SU-DHL-6 (cell line): ENCODE data around the gene EIF3D.

Experiments
- H2AFZ ChIP-seq: fragments of 200-600 bp; sonication (generic); 2 replicates; pipeline ENCODE4 v1.6.1; 2014; ENCODE audit warnings: low read depth, mild to moderate bottlenecking, moderate library complexity, mixed read lengths, antibody characterized with exemption, low read length; ENCODE audit not compliant: severe bottlenecking
- H3F3A ChIP-seq: fragments of 200-600 bp; shearing (Covaris generic); 2 replicates; pipeline ENCODE4 v1.6.0; 2016; ENCODE audit warnings: antibody characterized with exemption, mild to moderate bottlenecking; ENCODE audit not compliant: insufficient read depth
- H3K27ac ChIP-seq: fragments of 200-600 bp; sonication (generic); 2 replicates; pipeline ENCODE4 v1.5.1; 2016; ENCODE audit warnings: low read depth, mild to moderate bottlenecking, low read length, moderate library complexity, mixed read lengths
- H3K27me3 ChIP-seq: fragments of 200-600 bp; sonication (generic), shearing (Covaris generic); 2 replicates; pipeline ENCODE4 v1.6.0; 2014; ENCODE audit warnings: mild to moderate bottlenecking, low read length
- H3K36me3 ChIP-seq: fragments of 200-600 bp; sonication (generic); 2 replicates; pipeline ENCODE4 v1.6.1; 2014; ENCODE audit warnings: mild to moderate bottlenecking, low read length, mixed read lengths
- H3K4me2 ChIP-seq: fragments of 300-600, 200-600 bp; shearing (Covaris generic), sonication (generic); 2 replicates; pipeline ENCODE4 v1.6.0; 2014; ENCODE audit warnings: low read length, low read depth, mild to moderate bottlenecking; ENCODE audit not compliant: poor library complexity, severe bottlenecking
- H3K4me3 ChIP-seq: fragments of 200-600 bp; sonication (generic); 2 replicates; pipeline ENCODE4 v1.5.1; 2014; ENCODE audit warnings: antibody characterized with exemption, low read length, mild to moderate bottlenecking, mixed read lengths; ENCODE audit not compliant: insufficient read depth, poor library complexity, severe bottlenecking
- H3K79me2 ChIP-seq: fragments of 200-600 bp; sonication (generic); 2 replicates; pipeline ENCODE4 v1.6.1; 2014; ENCODE audit warnings: mild to moderate bottlenecking, low read length, moderate library complexity; ENCODE audit not compliant: insufficient read depth
- H3K9ac ChIP-seq: fragments of 200-600 bp; sonication (generic); 2 replicates; pipeline ENCODE4 v1.7.0; 2014; ENCODE audit warnings: mild to moderate bottlenecking, low read length
- H3K9me2 ChIP-seq: fragments of 200-600 bp; sonication (generic); replicated peaks from 2 replicates; pipeline ENCODE4 v1.6.1; 2014; ENCODE audit warnings: low read length; ENCODE audit not compliant: insufficient read depth
- H3K9me3 ChIP-seq: fragments of 200-600 bp; sonication (generic); 2 replicates; pipeline ENCODE4 v1.6.1; 2014; ENCODE audit warnings: low read length, mixed read lengths; ENCODE audit not compliant: insufficient read depth
- H4K20me1 ChIP-seq: fragments of 200-600 bp; sonication (generic); 2 replicates; pipeline ENCODE4 v1.6.1; 2014; ENCODE audit warnings: low read depth, mild to moderate bottlenecking, antibody characterized with exemption, low read length, moderate library complexity, mixed read lengths
- CTCF ChIP-seq: fragments of 200-600 bp; sonication (generic); IDR thresholded peaks from one replicate; pipeline ENCODE4 v1.5.1; 2017; ENCODE audit warnings: antibody characterized with exemption, mild to moderate bottlenecking, low read length, moderate library complexity; ENCODE audit not compliant: insufficient read depth, poor library complexity, severe bottlenecking
- EZH2phosphoT487 ChIP-seq: fragments of 200-600 bp; sonication (generic), shearing (Covaris generic); conservative IDR thresholded peaks from 2 replicates; pipeline ENCODE4 v1.6.1; 2018; ENCODE audit warnings: mild to moderate bottlenecking, antibody characterized with exemption, low read length, moderate library complexity, mixed read lengths

The EIF3D gene

GRCh38 chr22:36512333-36512732, 16.6 kb downstream of the EIF3D start:
- H3K9me2 ChIP-seq: no peaks in the 10 kb centered on the region
- no peaks in the 10 kb centered on the region for H4K20me1 ChIP-seq
- TF ChIP-seq EZH2phosphoT487 (no peak), CTCF (no peak)
- no peak overlapping the region for H3K4me3 ChIP-seq
- peaks cover 25% of the 10 kb centered on the region for H3K36me3 ChIP-seq
- H3F3A ChIP-seq: peaks cover 19% of the 10 kb centered on the region
- no peak overlapping the region for H3K27ac ChIP-seq
- H3K79me2 ChIP-seq: no peaks in the 10 kb centered on the region
- no peak overlapping the region for H3K9ac ChIP-seq
- H2AFZ ChIP-seq: no peak overlapping the region
- H3K4me2 ChIP-seq: no peak overlapping the region
- H3K9me3 ChIP-seq: no peaks in the 10 kb centered on the region
- H3K27me3 ChIP-seq: no peaks in the 10 kb centered on the region

GRCh38 chr22:36510966-36511881, 17.7 kb downstream of the EIF3D start:
- no peaks in the 10 kb centered on the region for H3K27me3 ChIP-seq
- H3K9me3 ChIP-seq: no peaks in the 10 kb centered on the region
- H2AFZ ChIP-seq: no peak overlapping the region
- no peaks in the 10 kb centered on the region for H4K20me1 ChIP-seq
- H3K9ac ChIP-seq: no peak overlapping the region
- peaks cover 1% of the 10 kb centered on the region; the same call in 1 of the 2 replicates for H3K79me2 ChIP-seq
- TF ChIP-seq EZH2phosphoT487 (no peak), CTCF (peak; percentile 40)
- H3K4me2 ChIP-seq: no peak overlapping the region
- peaks cover 20% of the 10 kb centered on the region for H3K36me3 ChIP-seq
- peaks cover 19% of the 10 kb centered on the region for H3F3A ChIP-seq
- no peaks in the 10 kb centered on the region for H3K9me2 ChIP-seq
- no peak overlapping the region for H3K4me3 ChIP-seq
- H3K27ac ChIP-seq: no peak overlapping the region

- Histone ChIP-seq H4K20me1 (no peaks in the 10 kb centered on the region), H3K4me2 (no peak overlapping the region), H3K27ac (no peak overlapping the region), H3K4me3 (no peak overlapping the region), H3K9me3 (no peaks in the 10 kb centered on the region), H3K27me3 (no peaks in the 10 kb centered on the region), H3K79me2 (peaks cover 6% of the 10 kb centered on the region; the same call in 1 of the 2 replicates), H3K9ac (no peak overlapping the region), H3K36me3 (peaks cover 16% of the 10 kb centered on the region), H2AFZ (no peak overlapping the region), H3K9me2 (no peaks in the 10 kb centered on the region), H3F3A (peaks cover 19% of the 10 kb centered on the region)
- TF ChIP-seq CTCF (no peak), EZH2phosphoT487 (no peak)
Measured at GRCh38 chr22:36510384-36510783, 18.6 kb downstream of the EIF3D start.
